GM06990 (cell line): Measurements from ENCODE around the gene CNDP2.

Source experiments
- DNase-seq: peaks from one replicate; pipeline ENCODE4 v3.0.0-alpha.2; 2011; ENCODE audit not compliant: insufficient read length; ENCODE audit errors: extremely low read depth
- H3K27me3 ChIP-seq: replicated peaks from 2 replicates; pipeline ENCODE4 v1.6.0; 2011; ENCODE audit warnings: low read length; ENCODE audit not compliant: control insufficient read depth, insufficient read depth
- H3K36me3 ChIP-seq: 2 replicates; pipeline ENCODE4 v1.5.1; 2011; ENCODE audit warnings: low read length; ENCODE audit not compliant: control insufficient read depth, insufficient read depth
- H3K4me3 ChIP-seq: replicated peaks from 2 replicates; pipeline ENCODE4 v1.5.1; 2011; ENCODE audit warnings: low read depth, mild to moderate bottlenecking, control low read depth, low read length
- CTCF ChIP-seq: IDR thresholded peaks from 2 replicates; pipeline ENCODE4 v1.5.1; 2011; ENCODE audit warnings: low read length, control low read depth, mild to moderate bottlenecking, inconsistent platforms; ENCODE audit not compliant: insufficient read depth, poor library complexity, severe bottlenecking

CNDP2 gene

DNA sequence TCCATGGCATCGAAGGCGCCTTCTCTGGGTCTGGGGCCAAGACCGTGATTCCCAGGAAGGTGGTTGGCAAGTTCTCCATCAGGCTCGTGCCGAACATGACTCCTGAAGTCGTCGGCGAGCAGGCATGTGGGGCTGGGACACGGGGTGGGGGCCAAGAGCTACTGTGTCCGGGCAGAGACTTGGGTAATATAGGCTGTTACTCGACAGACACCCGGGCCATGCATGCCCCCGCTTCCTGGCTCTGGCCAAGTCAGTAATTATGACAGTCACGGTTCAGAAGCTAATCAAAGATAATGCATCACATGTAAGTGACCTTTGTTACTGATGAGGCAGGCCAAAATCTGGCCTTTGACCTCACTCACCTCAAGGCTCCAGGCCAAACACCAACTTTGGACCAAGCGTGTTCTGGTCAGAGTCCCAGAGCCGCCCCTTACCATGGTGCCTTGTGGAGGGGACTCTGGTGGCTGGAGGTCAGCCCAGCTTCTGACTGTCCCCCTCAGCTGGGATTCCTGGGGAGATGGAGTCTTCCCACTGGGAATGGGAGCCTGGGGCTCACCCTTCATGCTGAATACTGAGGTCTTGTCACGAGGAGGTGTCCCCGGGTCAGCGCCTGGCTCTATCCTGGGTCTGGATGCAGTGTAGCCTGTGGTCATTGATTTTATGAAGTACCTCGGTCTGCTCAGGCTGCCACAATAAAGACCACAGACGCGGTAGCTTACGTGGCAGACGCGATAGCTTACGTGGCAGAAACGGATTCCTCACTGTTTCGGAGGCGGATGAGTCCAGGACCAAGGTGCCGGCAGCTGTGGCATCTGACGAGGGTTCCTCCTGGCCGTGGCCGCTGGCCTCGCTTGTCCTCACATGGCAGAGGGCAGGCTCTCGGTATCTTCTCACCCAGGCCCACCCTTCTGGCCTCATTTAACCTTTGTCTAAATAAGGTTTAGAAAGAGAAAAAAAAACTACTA is 20.4 kb downstream of the CNDP2 start:
- Histone ChIP-seq H3K4me3 (no peak overlapping the region), H3K36me3 (peaks cover 64% of the 10 kb centered on the region), H3K27me3 (no peaks in the 10 kb centered on the region)
- no peak for TF ChIP-seq CTCF
- DNase-seq = no peak

DNA sequence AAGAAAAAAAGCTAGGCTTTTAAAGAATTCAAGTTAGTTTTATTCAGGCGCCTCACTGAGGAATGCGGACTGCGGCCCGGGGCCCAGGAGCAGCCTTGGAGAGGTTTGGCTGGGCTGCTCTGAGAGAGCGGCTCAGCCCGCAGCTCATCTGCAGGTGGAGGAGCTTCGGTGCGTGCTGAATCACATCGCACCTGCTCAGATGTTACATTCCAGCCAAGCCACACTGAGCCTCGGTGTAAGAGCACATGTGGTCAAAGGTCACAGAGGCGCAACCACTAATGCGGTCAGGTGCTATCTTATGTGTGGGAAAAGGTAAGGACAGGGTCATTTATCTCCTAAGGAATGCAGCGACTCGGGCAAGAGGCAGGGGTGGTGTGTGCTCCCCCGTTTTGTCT is 21.1 kb downstream of the CNDP2 start:
- Histone ChIP-seq H3K4me3 (no peak overlapping the region), H3K36me3 (peaks cover 58% of the 10 kb centered on the region), H3K27me3 (no peaks in the 10 kb centered on the region)
- DNase-seq = no peak
- TF ChIP-seq CTCF = no peak

- H3K36me3 ChIP-seq = peaks cover 44% of the 10 kb centered on the region
- no peak for DNase-seq
Measured at GRCh38 chr18:74518456-74519295, 22.5 kb downstream of the CNDP2 start.

GRCh38 chr18:74519320-74520095 is 23.3 kb downstream of the CNDP2 start:
- Histone ChIP-seq H3K27me3 (no peaks in the 10 kb centered on the region), H3K36me3 (peaks cover 40% of the 10 kb centered on the region), H3K4me3 (no peak overlapping the region)
- TF ChIP-seq CTCF = no peak
- DNase-seq = no peak

More at GRCh38 chr18:74518456-74519295, 22.5 kb downstream of the CNDP2 start:
- H3K4me3 ChIP-seq = no peak overlapping the region
- H3K27me3 ChIP-seq = no peaks in the 10 kb centered on the region
- TF ChIP-seq CTCF = no peak

DNA sequence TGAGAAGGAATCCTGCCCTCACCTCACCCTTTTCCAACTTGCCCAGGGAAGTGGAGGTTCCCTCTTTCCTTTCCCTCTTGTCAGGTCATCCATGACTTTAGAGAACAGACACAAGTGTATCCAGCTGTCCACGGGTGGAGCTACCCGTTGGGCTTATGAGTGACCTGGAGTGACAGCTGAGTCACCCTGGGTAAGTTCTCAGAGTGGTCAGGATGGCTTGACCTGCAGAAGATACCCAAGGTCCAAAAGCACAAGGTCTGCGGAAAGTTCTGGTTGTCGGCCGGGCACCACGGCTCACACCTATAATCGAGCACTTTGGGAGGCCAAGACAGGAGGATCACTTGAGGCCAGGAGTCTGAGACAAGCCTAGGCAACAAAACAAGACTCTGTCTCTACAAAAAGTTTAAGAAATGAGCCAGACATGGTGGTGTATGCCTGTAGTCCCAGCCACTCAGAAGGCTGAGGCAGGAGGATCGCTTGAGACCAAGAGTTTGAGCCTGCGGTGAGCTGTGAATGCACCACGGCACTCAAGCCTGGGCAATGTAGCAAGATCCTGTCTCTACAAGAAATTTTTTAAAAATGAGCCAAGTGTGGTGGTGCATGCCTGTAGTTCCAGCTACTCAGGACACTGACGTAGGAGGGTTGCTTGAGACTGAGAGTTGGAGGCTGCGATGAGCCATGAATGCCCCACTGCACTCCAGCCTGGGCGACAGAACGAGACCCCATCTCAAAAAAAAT is 24.1 kb downstream of the CNDP2 start:
- no peak for TF ChIP-seq CTCF
- Histone ChIP-seq H3K4me3 (no peak overlapping the region), H3K36me3 (peaks cover 33% of the 10 kb centered on the region), H3K27me3 (no peaks in the 10 kb centered on the region)
- DNase-seq = no peak
